WTC11 (cell line): ENCODE data around the gene PTPRU. TPM values are rescaled to one million over a fixed set of nuclear protein-coding genes. Genes with fewer than 3 reads are reported as not detected.

ENCODE experiments used
- ATAC-seq: fragments of 200-7000 bp; cut with Tn5 transposase; 2 replicates; pipeline ENCODE4 v1.10.0; 2021; ENCODE audit warnings: mild to moderate bottlenecking, moderate library complexity
- CTCF ChIA-PET: fragments of 300-600 bp; sonication (Branson Sonifier 250); formaldehyde crosslinking; loops from one replicate; lab custom pipeline; 2021; ENCODE audit warnings: antibody characterized with exemption; lab: Charles Lee
- POLR2A ChIA-PET: fragments of 350-600 bp; sonication (Branson Sonifier 250); formaldehyde crosslinking; loops from one replicate; lab custom pipeline; 2021; ENCODE audit warnings: antibody characterized with exemption; lab: Charles Lee
- DNase-seq: peaks from one replicate; pipeline ENCODE4 v3.0.0; 2021; ENCODE audit warnings: low spot score
- H3K27ac Mint-ChIP-seq: 2 replicates; pipeline ENCODE4 v1.8.0; 2021; ENCODE audit warnings: mixed read lengths
- H3K27me3 Mint-ChIP-seq: 2 replicates; pipeline ENCODE4 v1.8.0; 2021; ENCODE audit warnings: low read depth, mild to moderate bottlenecking, moderate library complexity, mixed read lengths
- H3K36me3 Mint-ChIP-seq: 2 replicates; pipeline ENCODE4 v1.8.0; 2021; ENCODE audit warnings: mixed read lengths
- H3K4me1 Mint-ChIP-seq: 2 replicates; pipeline ENCODE4 v1.8.0; 2022; ENCODE audit warnings: mixed read lengths
- H3K4me3 Mint-ChIP-seq: 2 replicates; pipeline ENCODE4 v1.8.0; 2021; ENCODE audit warnings: mild to moderate bottlenecking, moderate library complexity, mixed read lengths
- H3K9me3 Mint-ChIP-seq: 2 replicates; pipeline ENCODE4 v1.8.0; 2021; ENCODE audit warnings: mixed read lengths
- CTCF ChIP-seq: fragments of 200-600 bp; IDR thresholded peaks from 2 replicates; pipeline ENCODE4 v1.8.0; 2022; ENCODE audit warnings: antibody characterized with exemption
- ELF4 ChIP-seq: sonication (generic); formaldehyde crosslinking; IDR thresholded peaks from 2 replicates; pipeline ENCODE4 v1.8.1; 2022; ENCODE audit warnings: low read depth, mild to moderate bottlenecking, moderate library complexity, missing genetic modification reagents
- GRHL2 ChIP-seq: fragments of 250-450 bp; sonication (Bioruptor Pico); IDR thresholded peaks from 2 replicates; pipeline ENCODE4 v1.8.0; 2022; ENCODE audit warnings: mild to moderate bottlenecking, moderate library complexity; ENCODE audit not compliant: insufficient replicate concordance, severe bottlenecking
- HMGA2 ChIP-seq: fragments of 250-450 bp; sonication (Bioruptor Pico); IDR thresholded peaks from 2 replicates; pipeline ENCODE4 v1.4.0; 2021; ENCODE audit warnings: mild to moderate bottlenecking, moderate library complexity
- MXD4 ChIP-seq: fragments of 250-450 bp; sonication (Bioruptor Pico); IDR thresholded peaks from 2 replicates; pipeline ENCODE4 v1.8.0; 2021; ENCODE audit warnings: mild to moderate bottlenecking, moderate library complexity, borderline replicate concordance
- ZNF138 ChIP-seq: sonication (generic); formaldehyde crosslinking; conservative IDR thresholded peaks from 2 replicates; pipeline ENCODE4 v1.8.1; 2022; ENCODE audit warnings: mild to moderate bottlenecking, moderate library complexity, missing genetic modification reagents
- ZNF232 ChIP-seq: sonication (generic); formaldehyde crosslinking; IDR thresholded peaks from 2 replicates; pipeline ENCODE4 v1.8.0; 2022; ENCODE audit warnings: mild to moderate bottlenecking, missing genetic modification reagents
- ZNF263 ChIP-seq: sonication (generic); formaldehyde crosslinking; IDR thresholded peaks from 2 replicates; pipeline ENCODE4 v1.8.1; 2022; ENCODE audit warnings: low read depth, mild to moderate bottlenecking, moderate library complexity, missing genetic modification reagents
- ZNF671 ChIP-seq: fragments of 250-450 bp; sonication (Bioruptor Pico); IDR thresholded peaks from 2 replicates; pipeline ENCODE4 v1.8.0; 2021; ENCODE audit warnings: mild to moderate bottlenecking
- total RNA-seq: library from RNA; stranded (reverse); gene quantifications from 3 replicates; pipeline ENCODE4 v1.2.3, GENCODE V29; 2021
- TF ChIP-seq, protein P1 (sequence below): sonication (generic); formaldehyde crosslinking; IDR thresholded peaks from 2 replicates; pipeline ENCODE4 v1.8.0; 2022; ENCODE audit warnings: missing genetic modification reagents
- TF ChIP-seq, protein P2 (sequence below): fragments of 250-450 bp; sonication (Bioruptor Pico); IDR thresholded peaks from 2 replicates; pipeline ENCODE4 v1.9.0; 2021; ENCODE audit warnings: mild to moderate bottlenecking
- TF ChIP-seq, protein P3 (sequence below): sonication (generic); formaldehyde crosslinking; IDR thresholded peaks from 2 replicates; pipeline ENCODE4 v1.8.0; 2022; ENCODE audit warnings: mild to moderate bottlenecking, missing genetic modification reagents
- TF ChIP-seq, protein P4 (sequence below): sonication (generic); formaldehyde crosslinking; IDR thresholded peaks from 2 replicates; pipeline ENCODE4 v1.8.0; 2023; ENCODE audit warnings: mild to moderate bottlenecking, missing genetic modification reagents
- TF ChIP-seq, protein P5 (sequence below): sonication (generic); formaldehyde crosslinking; IDR thresholded peaks from 2 replicates; pipeline ENCODE4 v1.8.1; 2023; ENCODE audit warnings: mild to moderate bottlenecking, missing genetic modification reagents, borderline replicate concordance
- TF ChIP-seq, protein P6 (sequence below): sonication (generic); formaldehyde crosslinking; IDR thresholded peaks from 2 replicates; pipeline ENCODE4 v1.8.1; 2023; ENCODE audit warnings: mild to moderate bottlenecking, missing genetic modification reagents, moderate library complexity

PTPRU gene
- total RNA-seq, 1 experiment from 2014 or later = 75.4 TPM

GRCh38 chr1:29197993-29198392 is 38.3 kb upstream of the PTPRU start (continued):
- TF ChIP-seq, protein P1, sequence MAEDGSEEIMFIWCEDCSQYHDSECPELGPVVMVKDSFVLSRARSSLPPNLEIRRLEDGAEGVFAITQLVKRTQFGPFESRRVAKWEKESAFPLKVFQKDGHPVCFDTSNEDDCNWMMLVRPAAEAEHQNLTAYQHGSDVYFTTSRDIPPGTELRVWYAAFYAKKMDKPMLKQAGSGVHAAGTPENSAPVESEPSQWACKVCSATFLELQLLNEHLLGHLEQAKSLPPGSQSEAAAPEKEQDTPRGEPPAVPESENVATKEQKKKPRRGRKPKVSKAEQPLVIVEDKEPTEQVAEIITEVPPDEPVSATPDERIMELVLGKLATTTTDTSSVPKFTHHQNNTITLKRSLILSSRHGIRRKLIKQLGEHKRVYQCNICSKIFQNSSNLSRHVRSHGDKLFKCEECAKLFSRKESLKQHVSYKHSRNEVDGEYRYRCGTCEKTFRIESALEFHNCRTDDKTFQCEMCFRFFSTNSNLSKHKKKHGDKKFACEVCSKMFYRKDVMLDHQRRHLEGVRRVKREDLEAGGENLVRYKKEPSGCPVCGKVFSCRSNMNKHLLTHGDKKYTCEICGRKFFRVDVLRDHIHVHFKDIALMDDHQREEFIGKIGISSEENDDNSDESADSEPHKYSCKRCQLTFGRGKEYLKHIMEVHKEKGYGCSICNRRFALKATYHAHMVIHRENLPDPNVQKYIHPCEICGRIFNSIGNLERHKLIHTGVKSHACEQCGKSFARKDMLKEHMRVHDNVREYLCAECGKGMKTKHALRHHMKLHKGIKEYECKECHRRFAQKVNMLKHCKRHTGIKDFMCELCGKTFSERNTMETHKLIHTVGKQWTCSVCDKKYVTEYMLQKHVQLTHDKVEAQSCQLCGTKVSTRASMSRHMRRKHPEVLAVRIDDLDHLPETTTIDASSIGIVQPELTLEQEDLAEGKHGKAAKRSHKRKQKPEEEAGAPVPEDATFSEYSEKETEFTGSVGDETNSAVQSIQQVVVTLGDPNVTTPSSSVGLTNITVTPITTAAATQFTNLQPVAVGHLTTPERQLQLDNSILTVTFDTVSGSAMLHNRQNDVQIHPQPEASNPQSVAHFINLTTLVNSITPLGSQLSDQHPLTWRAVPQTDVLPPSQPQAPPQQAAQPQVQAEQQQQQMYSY = no peak
- TF ChIP-seq, protein P2, sequence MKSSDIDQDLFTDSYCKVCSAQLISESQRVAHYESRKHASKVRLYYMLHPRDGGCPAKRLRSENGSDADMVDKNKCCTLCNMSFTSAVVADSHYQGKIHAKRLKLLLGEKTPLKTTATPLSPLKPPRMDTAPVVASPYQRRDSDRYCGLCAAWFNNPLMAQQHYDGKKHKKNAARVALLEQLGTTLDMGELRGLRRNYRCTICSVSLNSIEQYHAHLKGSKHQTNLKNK (CRISPR knock-in tag) = no peak
- TF ChIP-seq CTCF = no peak
- TF ChIP-seq, protein P3, sequence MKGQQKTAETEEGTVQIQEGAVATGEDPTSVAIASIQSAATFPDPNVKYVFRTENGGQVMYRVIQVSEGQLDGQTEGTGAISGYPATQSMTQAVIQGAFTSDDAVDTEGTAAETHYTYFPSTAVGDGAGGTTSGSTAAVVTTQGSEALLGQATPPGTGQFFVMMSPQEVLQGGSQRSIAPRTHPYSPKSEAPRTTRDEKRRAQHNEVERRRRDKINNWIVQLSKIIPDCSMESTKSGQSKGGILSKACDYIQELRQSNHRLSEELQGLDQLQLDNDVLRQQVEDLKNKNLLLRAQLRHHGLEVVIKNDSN (CRISPR knock-in tag) = no peak
- TF ChIP-seq, protein P4, sequence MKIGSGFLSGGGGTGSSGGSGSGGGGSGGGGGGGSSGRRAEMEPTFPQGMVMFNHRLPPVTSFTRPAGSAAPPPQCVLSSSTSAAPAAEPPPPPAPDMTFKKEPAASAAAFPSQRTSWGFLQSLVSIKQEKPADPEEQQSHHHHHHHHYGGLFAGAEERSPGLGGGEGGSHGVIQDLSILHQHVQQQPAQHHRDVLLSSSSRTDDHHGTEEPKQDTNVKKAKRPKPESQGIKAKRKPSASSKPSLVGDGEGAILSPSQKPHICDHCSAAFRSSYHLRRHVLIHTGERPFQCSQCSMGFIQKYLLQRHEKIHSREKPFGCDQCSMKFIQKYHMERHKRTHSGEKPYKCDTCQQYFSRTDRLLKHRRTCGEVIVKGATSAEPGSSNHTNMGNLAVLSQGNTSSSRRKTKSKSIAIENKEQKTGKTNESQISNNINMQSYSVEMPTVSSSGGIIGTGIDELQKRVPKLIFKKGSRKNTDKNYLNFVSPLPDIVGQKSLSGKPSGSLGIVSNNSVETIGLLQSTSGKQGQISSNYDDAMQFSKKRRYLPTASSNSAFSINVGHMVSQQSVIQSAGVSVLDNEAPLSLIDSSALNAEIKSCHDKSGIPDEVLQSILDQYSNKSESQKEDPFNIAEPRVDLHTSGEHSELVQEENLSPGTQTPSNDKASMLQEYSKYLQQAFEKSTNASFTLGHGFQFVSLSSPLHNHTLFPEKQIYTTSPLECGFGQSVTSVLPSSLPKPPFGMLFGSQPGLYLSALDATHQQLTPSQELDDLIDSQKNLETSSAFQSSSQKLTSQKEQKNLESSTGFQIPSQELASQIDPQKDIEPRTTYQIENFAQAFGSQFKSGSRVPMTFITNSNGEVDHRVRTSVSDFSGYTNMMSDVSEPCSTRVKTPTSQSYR (CRISPR knock-in tag) = no peak

DNA sequence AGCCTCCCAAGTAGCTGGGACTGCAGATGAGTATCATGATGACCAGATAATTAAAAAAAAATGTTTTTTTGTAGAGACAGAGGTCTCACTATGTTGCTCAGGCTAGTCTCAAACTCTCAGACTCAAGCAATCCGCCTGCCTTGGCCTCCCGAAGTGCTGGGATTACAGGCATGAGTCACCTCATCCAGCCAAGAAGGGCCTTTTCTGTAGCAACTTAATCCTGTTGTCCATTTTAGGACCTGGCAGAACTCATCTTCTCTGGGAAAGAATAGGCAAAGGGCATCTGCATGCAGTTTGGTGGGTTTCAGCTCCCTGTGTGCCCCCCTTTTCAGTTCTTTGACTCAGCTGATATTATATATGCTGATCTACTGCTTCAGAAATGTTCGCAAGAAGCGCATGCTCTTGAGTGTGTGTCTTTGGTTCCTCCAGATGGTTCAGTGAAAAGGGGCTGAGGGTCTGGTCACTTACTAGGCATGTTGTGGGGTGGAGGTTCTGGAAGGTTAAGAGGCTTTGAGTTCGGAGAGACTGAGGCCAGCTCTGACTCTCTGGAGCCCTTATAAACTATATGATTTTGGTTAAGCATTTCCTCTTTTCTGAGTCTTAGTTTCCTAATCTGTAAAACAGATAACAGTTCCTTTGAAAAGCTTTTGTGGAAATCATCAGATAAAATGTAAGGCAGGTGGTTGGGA is 35.3 kb upstream of the PTPRU start:
- Mint-ChIP-seq H3K27ac (no peak overlapping the region), H3K9me3 (no peaks in the 10 kb centered on the region), H3K27me3 (no peaks in the 10 kb centered on the region), H3K36me3 (peaks cover 32% of the 10 kb centered on the region), H3K4me3 (no peak overlapping the region), H3K4me1 (peaks cover 8% of the 10 kb centered on the region)
- ChIA-PET POLR2A (no interaction called here), CTCF (interaction anchor here (1.5 to 4.9 kb wide), 5 partner anchors 19 to 319 kb away, joined by 6 to 57 read pairs (median 25); partner anchors contain the start of genes SRSF4 and TMEM200B)
- ATAC-seq (no peak), DNase-seq (no peak)
- TF ChIP-seq, protein P5, sequence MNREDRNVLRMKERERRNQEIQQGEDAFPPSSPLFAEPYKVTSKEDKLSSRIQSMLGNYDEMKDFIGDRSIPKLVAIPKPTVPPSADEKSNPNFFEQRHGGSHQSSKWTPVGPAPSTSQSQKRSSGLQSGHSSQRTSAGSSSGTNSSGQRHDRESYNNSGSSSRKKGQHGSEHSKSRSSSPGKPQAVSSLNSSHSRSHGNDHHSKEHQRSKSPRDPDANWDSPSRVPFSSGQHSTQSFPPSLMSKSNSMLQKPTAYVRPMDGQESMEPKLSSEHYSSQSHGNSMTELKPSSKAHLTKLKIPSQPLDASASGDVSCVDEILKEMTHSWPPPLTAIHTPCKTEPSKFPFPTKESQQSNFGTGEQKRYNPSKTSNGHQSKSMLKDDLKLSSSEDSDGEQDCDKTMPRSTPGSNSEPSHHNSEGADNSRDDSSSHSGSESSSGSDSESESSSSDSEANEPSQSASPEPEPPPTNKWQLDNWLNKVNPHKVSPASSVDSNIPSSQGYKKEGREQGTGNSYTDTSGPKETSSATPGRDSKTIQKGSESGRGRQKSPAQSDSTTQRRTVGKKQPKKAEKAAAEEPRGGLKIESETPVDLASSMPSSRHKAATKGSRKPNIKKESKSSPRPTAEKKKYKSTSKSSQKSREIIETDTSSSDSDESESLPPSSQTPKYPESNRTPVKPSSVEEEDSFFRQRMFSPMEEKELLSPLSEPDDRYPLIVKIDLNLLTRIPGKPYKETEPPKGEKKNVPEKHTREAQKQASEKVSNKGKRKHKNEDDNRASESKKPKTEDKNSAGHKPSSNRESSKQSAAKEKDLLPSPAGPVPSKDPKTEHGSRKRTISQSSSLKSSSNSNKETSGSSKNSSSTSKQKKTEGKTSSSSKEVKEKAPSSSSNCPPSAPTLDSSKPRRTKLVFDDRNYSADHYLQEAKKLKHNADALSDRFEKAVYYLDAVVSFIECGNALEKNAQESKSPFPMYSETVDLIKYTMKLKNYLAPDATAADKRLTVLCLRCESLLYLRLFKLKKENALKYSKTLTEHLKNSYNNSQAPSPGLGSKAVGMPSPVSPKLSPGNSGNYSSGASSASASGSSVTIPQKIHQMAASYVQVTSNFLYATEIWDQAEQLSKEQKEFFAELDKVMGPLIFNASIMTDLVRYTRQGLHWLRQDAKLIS = no peak
- TF ChIP-seq HMGA2 (no peak), ZNF671 (CRISPR knock-in tag) (no peak), GRHL2 (CRISPR knock-in tag) (no peak), ZNF232 (no peak), ZNF263 (no peak), ELF4 (CRISPR knock-in tag) (no peak), CTCF (no peak), MXD4 (CRISPR knock-in tag) (no peak), ZNF138 (CRISPR knock-in tag) (no peak)
- TF ChIP-seq, protein P6, sequence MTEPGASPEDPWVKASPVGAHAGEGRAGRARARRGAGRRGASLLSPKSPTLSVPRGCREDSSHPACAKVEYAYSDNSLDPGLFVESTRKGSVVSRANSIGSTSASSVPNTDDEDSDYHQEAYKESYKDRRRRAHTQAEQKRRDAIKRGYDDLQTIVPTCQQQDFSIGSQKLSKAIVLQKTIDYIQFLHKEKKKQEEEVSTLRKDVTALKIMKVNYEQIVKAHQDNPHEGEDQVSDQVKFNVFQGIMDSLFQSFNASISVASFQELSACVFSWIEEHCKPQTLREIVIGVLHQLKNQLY (CRISPR knock-in tag) = no peak
